IPS-NIHi11 (cell line): Measurements from ENCODE around the gene ATP5ME.
"Not testable (repeated sequence)": the region's sequence is repeated elsewhere in the genome, so short reads cannot be mapped to it uniquely, and the experiment has no call there.

Experiments
- DNase-seq: peaks from one replicate; pipeline ENCODE4 v3.0.0; 2012; ENCODE audit warnings: mixed read lengths, low spot score

Gene ATP5ME

DNA sequence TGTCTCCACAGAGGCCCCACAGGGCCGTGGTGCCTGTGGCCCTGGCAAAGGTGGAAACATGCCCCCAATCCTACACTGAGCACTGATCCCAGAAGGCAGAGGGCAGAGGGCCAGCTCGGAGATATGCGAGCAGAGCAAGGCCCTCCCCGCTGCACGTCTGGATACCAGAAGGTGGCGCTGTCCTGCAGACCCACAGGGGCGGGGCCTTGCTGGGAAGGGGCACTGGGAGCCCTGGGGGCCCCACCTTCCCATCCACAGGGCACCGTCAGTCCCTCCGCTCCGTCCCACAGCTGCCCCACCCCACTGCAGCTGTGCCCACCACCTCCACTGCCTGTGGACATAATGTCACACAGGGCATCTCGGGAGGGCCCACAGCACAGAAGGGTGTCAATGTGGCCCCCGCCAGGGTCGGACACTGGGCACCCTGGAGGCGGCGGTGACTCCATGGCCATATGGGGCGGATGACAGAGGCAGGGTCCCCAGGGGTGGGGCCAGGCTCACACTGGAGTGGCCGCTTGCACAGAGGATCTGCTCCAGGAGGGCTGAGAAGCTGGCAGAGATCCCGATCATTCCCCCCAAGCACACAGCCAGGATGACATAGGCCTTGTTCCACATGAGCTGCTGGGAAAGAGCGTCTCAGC lies 10.0 kb upstream of the ATP5ME start:
- DNase-seq = peak; percentile 86

DNA sequence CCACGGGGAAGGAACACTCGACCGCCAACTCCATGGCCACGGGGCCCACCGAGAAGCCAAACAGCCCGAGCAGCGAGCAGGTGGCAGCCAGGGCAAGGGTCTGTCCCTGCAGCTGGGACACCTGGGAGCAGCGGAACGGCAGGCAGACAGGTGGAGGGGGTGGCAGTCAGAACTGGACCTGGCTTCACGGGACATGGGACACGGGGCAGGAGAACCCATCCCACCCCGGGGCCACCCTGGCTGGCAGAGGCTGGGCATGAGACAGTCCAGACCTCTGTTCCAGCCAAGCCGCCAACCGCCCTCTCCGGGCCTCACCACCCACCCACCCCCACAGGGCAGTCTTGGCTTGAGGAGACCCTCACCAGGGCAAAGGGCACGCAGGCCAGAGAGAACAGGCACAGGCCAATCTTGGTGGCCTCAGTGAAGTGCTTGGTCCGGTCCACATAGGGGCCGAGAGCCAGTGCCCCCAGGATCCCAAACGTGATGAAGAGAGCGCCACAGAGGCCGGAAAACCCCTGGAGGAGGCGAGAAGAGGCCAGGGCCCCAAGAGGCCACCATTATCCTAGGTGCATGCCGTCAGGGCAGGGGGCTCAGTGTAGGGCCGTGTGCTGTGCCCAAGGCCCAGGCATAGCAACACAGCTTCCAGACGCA lies 9.3 kb upstream of the ATP5ME start:
- DNase-seq = no peak

DNA sequence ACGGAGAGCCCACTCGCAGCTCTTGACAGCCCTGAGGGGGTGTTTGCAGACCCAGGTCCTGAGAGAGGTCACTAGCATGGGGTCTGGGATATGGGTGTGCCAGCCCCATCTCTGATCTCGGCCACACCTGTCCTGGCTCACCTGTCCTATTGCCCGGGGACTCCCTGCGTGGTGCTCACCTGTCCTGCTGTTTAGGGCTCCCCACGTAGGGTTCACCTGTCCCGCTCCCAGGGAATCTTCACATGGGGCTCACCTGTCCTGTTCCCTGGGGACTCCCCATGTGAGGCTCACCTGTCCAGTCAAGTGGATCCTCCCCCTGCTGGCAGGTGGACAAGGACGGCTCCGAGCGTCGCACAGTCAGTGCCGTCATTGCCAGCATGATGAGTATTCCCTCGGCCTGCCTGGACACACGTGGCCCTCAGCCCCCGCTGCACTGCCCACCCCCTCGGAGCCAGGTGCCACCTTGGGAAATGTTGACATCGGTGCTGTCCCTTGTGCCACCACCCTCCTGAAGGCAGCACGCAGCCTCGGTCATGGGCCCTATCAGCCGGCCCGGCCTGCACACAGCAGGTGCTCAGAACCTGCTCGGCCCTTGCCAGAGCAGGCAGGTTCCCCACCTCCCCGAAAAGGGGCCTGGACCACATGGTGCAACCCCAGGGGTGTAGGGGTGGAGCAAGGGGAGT lies 8.6 kb upstream of the ATP5ME start:
- DNase-seq = no peak

DNA sequence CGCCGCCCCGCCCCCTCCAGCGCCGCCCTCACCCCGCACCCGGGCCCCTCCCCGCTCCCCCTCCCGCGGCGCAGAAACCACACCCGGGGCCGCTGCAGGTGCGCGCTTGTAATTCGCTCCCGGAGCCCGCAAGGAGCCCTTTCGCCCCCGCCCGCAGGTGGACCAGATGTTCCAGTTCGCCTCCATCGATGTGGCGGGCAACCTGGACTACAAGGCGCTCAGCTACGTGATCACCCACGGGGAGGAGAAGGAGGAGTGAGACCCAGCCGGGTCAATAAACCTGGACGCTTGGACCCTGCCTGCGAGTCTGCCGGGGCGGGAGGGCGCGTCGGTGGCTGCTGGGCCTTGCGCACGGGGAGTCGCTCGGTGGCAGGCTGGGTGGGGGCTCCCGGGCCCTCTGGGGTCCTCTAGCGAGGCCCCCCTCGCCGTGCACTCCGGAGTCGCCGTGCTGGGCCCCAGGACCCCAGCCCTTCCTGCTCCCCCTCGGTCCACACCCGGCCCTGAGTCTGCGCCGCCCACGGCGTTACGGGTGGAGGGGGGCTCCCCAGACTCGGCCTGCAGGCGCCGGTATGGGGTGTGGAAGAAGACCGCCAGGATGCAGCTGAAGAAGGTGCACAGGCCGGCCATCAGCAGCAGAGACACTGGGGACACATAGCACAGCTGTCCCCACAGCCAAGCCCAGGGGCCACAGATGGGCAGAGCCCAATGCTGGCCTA lies 7.8 kb upstream of the ATP5ME start:
- peak; percentile 84 for DNase-seq

DNA sequence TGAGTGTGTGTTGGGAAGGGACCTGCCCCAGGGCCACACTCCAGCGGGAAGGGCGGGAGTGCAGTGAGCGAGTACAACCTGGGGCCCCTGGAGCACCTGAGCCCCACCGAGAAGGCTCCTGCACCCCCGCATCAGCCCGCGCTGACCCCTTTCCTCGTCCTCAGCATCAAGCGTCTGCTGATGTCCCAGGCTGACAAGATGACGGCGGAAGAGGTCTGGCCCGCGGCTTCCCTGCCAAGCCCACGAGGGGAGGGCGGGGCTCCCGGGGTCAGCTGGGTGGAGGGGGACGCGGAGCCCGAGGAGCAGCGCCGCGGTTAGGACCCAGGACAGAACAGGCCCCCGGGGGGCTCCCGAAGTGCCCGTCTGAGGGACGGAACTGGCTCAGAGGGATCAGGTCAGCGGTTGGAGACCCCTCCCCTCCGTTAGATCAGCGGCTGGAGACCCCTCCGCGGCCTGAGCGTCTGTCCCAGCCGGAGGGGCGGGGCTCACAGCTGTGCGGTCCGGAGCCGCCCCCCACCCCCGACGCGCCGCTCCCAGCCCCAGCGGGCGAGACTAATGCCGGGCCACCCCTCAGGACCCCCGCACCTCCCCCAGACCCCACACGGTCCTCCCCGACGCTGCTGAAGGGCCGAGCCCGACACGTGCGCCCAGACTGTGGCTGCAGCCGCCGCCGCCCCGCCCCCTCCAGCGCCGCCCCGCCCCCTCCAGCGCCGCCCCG lies 7.0 kb upstream of the ATP5ME start:
- peak; percentile 74 for DNase-seq

DNA sequence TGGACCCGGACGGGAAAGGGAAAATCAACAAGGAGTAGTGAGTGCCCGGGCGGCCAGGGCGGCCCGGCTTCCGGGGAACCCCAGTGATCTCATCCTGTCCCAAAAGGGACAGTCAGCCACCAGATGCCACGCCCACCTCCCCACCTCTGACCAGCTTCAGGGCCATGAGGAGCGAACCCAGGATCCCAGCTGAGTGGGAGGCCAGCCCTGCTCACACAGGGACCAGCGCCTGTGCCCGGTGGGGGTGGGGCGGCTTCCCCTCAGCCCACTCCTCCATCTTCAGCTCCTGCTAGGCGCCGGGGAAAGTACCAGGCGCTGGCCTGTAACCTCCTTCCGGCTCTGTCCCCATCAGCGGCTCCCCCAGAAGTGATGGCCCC lies 6.5 kb upstream of the ATP5ME start:
- DNase-seq = no peak

DNA sequence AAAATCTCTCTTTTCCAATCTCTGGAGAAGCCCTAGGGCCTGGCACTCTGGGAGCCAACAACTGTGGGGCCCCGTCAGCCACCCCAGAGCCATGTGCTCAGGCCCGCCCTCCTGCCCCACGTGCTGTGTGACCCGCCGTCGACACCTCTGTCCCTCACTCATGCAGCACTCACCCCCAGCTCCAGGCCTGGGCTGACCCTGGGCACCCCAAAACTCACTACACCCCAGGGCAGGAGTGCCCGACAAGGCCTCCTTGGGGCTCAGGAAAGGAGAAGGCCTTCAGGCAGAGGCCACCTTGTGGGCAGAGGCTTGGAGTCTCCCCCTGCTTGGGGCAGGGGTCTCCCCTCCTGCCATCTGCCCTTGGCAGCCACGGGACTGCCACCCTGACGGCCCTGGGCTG lies 6.0 kb upstream of the ATP5ME start:
- DNase-seq = no peak

DNA sequence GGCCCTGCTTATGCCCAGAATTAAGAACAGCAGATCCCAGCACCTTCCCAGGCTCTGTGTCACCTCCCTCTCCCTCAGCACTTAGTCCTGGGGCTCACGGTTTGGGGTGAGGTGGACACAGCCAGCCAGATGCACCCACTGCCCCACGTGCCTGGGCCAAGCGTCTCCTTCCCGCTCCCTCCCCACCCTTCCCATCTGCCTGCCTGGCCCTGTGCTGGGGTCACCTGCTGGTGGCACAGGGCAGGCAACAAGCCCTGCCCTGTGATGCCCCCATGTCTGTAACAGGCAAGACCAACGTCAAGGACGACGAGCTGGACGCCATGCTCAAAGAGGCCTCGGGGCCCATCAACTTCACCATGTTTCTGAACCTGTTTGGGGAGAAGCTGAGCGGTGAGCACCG lies 5.6 kb upstream of the ATP5ME start:
- no peak for DNase-seq

DNA sequence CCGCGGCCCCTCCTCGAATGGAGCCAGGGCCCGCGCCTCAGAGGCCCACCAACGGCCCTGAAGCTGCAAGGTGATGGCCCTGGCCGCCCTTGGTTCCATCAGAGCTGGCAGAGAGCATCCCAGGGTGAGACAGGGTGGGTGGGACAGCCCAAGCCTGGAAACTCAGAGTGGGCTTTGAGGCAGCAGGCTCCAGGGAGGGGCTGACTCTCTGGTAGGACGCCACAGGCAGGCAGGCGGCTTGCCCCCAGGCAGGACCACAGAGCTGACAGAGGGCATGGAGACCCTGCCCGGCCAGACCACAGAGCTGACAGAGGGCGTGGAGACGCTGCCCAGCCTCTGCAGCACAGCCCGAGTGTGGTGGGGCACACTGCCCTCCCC lies 5.0 kb upstream of the ATP5ME start:
- DNase-seq = no peak

DNA sequence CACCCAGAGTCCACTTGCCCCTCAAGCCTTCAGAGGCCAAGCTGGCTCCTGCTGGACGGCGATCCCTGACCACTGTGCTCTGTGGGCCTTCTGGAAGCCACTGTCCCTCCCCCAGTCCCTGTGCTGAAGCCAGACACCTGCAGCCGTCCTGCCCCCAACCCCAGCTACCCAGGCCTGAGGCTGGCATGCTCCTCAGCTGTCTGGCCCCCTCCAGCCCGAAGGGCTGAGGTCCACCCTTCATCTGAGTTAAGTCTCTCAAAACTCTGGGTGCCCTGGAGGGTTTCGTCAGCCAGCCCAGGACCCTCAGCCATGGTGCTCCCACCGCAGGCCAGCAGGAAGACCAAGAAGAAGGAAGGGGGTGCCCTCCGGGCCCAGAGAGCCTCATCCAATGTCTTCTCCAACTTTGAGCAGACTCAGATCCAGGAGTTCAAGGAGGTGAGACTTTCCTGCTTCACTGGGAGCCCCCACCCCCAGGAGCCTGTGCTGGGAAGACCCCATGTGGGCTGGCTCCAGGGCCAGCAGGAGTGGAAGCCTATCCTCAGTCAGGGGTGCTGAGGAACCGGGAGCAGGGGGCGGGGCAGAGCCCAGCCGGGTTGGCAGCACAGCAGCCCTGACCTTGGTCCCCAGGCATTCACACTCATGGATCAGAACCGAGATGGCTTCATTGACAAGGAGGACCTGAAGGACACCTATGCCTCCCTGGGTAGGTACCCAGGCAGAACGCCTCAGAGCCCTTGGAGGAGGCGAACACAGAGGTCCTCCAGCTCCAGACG lies 4.4 kb upstream of the ATP5ME start:
- no peak for DNase-seq

DNA sequence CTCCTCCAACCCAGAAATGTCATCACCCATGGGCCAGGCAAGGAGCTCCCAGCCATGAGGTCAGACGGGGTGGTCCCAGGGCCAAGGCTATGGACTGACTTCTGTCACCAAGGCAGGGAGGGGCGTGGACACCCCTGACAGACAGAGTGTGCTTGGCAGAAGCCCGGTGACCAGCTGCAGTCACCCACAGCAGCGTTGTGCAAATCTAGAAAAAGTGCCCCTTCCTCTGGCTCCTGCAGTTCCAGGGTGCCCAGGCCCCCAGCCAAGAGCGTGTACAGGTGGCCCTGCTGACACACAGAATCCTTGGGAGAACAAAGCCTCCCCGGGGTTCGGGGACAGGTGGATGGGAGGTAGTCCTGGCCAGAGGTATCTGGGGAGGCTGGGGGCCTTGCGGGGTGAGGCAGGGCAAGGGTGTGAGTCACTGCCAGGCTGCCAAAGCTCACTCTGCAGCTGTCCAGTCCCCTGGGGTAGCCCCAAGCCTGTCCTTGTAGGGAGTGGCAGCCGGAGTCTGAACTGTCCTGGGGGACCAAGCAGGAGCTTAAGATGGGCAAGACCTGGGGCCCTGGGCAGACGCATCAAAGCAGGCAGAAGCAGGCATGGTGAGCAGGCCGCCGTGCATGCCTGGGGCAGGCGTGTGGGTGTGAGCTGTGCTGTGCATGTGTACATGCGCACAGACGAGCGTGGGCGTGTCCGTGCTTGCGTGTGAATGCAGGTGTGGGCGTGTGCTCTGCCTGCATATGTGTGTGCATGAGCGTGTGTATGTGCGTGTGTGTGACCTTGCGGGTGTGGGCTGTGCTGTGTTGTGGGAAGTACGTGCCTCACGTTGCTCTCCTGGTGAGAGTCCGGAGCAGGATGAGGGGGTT lies 3.6 kb upstream of the ATP5ME start:
- DNase-seq = no peak

DNA sequence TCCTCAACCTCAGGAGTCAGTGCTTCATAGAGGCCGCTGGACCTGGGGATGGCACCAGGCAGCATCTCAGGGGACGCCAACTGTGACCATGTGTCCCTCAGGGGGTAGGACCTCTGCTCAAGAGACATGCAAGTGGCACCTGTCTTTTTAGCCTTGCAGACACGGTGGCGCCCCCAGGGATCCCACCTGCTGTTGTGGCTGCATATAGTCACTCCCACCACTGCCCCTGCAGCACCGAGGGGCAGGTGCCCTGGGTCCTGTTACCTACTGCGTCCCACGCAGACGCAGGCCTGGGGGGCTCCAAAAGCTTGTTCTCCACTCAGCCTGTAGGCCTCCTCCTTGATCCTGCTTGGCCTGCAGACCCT lies 2.8 kb upstream of the ATP5ME start:
- no peak for DNase-seq

DNA sequence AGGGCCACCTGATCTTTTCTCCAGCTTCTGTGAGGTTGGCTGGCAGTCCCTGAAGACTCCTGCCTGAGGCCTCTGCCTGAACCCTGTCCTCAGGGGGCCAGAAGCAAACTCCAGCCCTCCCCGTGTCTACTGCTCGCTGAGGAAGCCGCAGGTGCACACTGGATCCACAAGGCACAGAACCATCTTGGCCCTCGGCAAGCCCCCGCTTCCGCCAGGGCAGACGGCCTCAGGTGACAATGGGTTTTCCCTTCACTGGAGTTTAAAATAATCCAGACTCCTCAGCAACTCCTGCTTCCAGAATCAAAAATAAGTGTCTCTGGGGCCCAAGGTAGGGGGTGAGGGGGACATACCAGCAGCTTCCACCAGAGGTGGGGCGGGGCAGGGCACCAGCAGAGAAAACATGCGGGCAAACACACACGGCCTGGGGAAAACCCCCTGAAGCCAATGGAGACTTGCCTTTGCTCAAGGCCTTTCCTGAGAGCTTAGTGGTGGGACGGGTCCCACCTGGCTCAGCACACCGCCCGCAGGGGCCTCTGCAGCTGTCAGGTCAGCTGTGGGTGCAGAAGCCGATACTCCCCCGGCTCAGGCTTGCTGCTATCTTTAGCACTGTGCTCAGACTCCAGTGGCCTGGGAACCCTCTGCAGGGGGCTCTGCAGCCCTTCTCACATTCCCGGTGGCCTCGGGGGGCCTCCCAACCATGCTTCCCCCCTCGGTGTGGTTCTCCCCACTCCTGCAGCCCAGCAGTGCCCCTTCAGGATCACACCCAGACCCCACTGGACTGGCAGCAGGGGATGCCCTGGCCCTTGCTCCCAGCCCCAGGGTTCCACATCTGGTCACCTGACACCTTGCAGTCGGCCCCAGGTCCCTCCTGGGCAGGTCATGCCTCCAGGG lies 2.1 kb upstream of the ATP5ME start:
- no peak for DNase-seq

DNA sequence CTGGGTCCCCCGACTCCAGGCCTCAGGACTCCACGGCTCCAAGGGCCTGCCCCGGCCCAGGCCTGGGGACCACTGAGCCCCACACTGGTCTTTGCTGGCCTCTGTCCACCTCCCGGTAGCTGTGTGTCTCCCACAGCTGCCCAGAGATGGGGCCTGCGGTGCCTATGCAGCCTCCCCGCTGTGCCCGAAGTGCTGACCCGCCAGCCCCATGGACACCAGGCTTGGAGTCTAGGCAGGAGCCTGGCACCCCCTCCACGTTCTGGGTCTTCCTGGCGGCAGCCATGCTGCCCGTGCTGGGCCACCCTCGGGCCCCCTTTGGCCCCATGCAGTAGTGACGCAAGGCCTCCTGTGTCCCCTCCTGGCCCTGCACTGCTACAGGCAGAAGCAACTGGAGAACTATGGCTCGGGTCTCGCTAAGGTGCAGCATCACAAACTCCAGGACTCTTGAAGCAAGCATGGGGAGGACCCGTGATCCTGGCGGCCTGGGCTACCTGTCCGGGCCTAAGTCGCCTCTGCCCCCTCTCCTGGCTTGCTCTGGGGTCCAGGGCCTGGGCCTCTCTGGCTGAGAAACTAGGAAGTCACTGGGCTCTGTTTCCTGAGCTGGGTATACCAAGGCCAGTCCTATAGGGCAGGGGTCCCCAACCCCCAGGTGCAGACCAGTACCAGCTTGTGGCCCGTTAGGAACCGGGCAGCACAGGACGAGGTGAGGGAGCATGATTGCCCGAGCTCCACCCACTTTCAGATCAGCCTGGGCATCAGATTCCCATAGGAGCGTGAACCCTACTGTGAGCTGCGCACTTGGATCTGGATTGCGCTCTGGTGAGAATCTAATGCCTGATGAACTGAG lies 1.2 kb upstream of the ATP5ME start:
- no peak for DNase-seq

DNA sequence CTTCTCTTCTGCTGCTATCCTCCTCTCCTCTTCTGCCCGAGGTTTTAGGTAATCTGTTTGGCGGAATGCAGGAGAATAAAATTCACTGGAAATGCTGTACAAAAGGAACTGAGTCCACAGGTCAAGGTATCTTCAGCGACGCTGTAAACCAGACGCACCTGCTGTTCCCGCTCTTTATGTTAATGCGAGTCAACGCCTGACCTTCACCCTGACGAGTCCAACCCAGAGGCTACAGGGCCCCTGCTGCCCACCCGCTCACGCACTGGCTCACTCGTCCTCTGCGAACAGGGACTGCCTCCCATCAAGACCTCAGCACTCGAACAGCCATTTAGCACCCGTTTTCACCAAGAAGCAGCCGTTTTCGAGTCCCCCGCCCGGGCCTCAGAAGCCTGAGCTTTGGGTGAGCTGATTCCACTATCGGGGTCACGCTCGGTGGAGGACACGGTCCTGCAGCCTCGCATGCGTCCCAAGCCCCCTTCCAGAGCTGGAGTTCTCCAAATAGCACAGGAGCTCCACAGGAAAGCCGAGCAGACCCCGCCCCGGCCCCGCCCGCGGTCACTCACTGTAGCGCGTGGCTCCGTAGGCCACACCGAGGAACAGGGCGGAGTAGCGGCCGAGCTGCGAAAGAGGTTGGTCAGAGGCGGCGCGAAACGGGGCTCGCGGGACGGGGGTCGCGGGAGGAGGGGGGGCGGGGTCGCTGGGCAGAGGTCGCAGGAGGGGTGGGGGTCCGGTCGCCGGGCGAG lies 556 bp downstream of the ATP5ME start:
- no peak for DNase-seq

DNA sequence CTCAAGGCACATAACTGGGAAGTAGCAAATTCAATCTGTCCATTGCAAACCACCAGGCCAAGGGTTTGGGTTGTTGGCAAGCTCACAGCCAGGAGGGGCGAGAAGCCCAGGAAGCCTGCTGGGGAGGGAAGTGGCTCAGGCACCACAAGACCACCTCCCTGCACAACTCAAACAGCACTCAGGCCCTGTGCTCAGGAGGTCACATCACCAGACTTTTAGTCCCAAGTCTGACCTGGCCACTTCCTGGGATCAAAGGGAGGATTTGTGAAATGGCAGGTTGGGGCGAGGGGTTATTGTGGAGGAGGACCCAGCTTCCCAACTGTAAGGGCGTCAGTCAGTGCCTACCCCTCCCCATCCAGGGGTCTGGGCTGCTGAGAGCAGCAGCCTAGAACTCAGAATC lies 2.3 kb downstream of the ATP5ME start:
- DNase-seq = no peak

DNA sequence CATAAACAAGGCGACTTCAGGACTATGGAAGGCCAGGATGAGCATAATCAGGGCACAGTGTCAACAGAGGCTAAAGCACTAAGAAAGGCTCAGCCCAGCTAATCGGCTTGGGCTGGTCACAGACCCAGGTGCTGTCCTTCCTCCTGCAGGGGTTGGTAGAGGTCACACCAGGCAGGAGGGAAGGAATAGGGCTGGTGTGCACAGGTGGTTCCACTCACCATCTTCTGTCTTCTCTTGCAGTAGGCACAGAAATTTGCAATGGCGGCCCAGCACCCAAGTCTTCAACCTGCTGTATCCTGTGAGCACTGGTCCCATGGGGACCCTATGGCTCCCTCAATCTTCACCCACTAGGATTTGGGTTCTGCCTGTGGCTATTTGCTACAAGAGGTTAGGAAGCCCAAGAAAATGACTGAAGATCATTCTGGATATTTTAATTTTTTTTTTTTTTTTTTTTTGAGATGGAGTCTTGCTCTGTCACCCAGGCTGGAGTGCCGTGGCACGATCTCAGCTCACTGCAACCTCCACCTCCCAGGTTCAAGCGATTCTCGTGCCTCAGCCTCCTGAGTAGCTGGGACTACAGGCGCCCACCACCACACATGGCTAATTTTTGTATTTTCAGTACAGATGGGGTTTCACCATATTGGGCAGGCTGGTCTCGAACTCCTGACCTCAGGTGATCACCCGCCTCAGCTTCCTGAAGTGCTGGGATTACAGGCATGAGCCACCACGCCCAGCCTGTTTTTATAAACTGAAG lies 4.1 kb downstream of the ATP5ME start:
- not testable (repeated sequence) for DNase-seq
